Thoracic aorta (tissue), 2 donors: ENCODE data around the gene ITGAE. TPM values are rescaled to one million over a fixed set of nuclear protein-coding genes. Genes with fewer than 3 reads are reported as not detected.
A peak's percentile ranks its signal among the peaks of the same experiment; 100 is the strongest.

Experiments used
- ATAC-seq: fragments of 150-250 bp; one replicate; pipeline ENCODE4 v1.8.0; 2017; ENCODE audit warnings: low read depth; ENCODE audit not compliant: insufficient number of reproducible peaks, low FRiP score
- DNase-seq: peaks from one replicate; pipeline ENCODE4 v3.0.0-alpha.2; 2020; ENCODE audit warnings: low spot score
- H3K27ac ChIP-seq, 2 donors: fragments of 200-600 bp; sonication (generic); 1 replicate in 1 of 2; 2 replicates in 1 of 2; pipeline ENCODE4 v1.5.1; 2016; ENCODE audit warnings: mild to moderate bottlenecking in 2 of 2, moderate library complexity in 2 of 2
- H3K27me3 ChIP-seq: fragments of 200-600 bp; sonication (generic); replicated peaks from 2 replicates; pipeline ENCODE4 v1.6.0; 2016; ENCODE audit warnings: mild to moderate bottlenecking; ENCODE audit not compliant: insufficient read depth
- H3K36me3 ChIP-seq: fragments of 200-600 bp; sonication (generic); one replicate; pipeline ENCODE4 v1.5.1; 2016
- H3K4me1 ChIP-seq, 2 donors: fragments of 200-600 bp; sonication (generic); 1 replicate in 1 of 2; 2 replicates in 1 of 2; pipeline versions ENCODE4 v1.5.1 to v1.6.0; 2016; ENCODE audit warnings: low read depth in 2 of 2, mild to moderate bottlenecking in 1 of 2; ENCODE audit not compliant: control insufficient read depth in 1 of 2
- H3K4me3 ChIP-seq: fragments of 200-600 bp; sonication (generic); 2 replicates; pipeline ENCODE4 v1.5.1; 2016; ENCODE audit warnings: mild to moderate bottlenecking
- H3K9me3 ChIP-seq: fragments of 200-600 bp; sonication (generic); 2 replicates; pipeline ENCODE4 v1.5.1; 2016
- total RNA-seq, 2 donors: library from RNA; depleted of rRNA; stranded (reverse); fragments of >200 nt; gene quantifications; one replicate each; pipeline versions ENCODE4 v1.1.0 to v1.2.3, GENCODE V29; 2016
- TF ChIP-seq, protein P1 (sequence below): fragments of 200-600 bp; sonication (generic); IDR thresholded peaks from one replicate; pipeline ENCODE4 v1.5.1; 2019; ENCODE audit warnings: antibody characterized with exemption

ITGAE gene
- total RNA-seq, 2 donors from 2014 or later: 4.2 to 23.4 TPM

DNA sequence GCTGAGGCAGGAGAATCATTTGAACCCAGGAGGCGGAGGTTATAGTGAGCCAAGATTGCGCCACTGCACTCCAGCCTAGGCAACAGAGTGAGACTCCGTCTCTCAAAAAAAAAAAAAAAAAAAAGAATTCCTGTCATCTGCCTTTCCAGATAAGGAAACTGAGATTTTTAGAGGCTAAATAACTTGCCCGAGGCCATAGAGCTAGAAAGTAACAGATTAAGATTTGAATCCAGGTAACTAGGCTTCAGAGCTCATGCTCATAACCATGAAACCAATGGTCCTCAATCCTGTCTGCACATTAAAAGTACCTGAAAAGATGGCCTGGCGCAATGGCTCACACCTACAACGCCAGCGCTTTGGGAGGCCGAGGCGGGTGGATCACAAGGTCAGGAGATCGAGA lies 35.6 kb upstream of the ITGAE start:
- Histone ChIP-seq H3K9me3 (no peaks in the 10 kb centered on the region), H3K27me3 (no peaks in the 10 kb centered on the region), H3K4me3 (no peak overlapping the region), H3K4me1 (peaks cover 7 to 14% of the 10 kb centered on the region in 2 donors), H3K36me3 (peaks cover 29% of the 10 kb centered on the region), H3K27ac (no peak overlapping the region)
- ATAC-seq: no peak
- TF ChIP-seq, protein P1, sequence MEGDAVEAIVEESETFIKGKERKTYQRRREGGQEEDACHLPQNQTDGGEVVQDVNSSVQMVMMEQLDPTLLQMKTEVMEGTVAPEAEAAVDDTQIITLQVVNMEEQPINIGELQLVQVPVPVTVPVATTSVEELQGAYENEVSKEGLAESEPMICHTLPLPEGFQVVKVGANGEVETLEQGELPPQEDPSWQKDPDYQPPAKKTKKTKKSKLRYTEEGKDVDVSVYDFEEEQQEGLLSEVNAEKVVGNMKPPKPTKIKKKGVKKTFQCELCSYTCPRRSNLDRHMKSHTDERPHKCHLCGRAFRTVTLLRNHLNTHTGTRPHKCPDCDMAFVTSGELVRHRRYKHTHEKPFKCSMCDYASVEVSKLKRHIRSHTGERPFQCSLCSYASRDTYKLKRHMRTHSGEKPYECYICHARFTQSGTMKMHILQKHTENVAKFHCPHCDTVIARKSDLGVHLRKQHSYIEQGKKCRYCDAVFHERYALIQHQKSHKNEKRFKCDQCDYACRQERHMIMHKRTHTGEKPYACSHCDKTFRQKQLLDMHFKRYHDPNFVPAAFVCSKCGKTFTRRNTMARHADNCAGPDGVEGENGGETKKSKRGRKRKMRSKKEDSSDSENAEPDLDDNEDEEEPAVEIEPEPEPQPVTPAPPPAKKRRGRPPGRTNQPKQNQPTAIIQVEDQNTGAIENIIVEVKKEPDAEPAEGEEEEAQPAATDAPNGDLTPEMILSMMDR: no peak
- DNase-seq: no peak

- Histone ChIP-seq H3K36me3 (peaks cover 21% of the 10 kb centered on the region), H3K4me3 (no peak overlapping the region), H3K9me3 (no peaks in the 10 kb centered on the region), H3K27me3 (no peaks in the 10 kb centered on the region), H3K4me1 (peaks cover 7 to 14% of the 10 kb centered on the region in 2 donors), H3K27ac (no peak overlapping the region)
- DNase-seq (no peak), ATAC-seq (no peak)
- TF ChIP-seq, protein P1: no peak
These were observed 34.6 kb upstream of the ITGAE start for GRCh38 chr17:3835410-3836229.

- H3K4me1 ChIP-seq: peaks cover 7 to 14% of the 10 kb centered on the region in 2 donors
- peaks cover 15% of the 10 kb centered on the region for H3K36me3 ChIP-seq
- no peaks in the 10 kb centered on the region for H3K9me3 ChIP-seq
- H3K27ac ChIP-seq: no peak overlapping the region
- H3K27me3 ChIP-seq: no peaks in the 10 kb centered on the region
- DNase-seq (no peak), ATAC-seq (no peak)
- H3K4me3 ChIP-seq: no peak overlapping the region
- TF ChIP-seq, protein P1: no peak
These were observed 33.8 kb upstream of the ITGAE start for GRCh38 chr17:3834811-3835210.

GRCh38 chr17:3828852-3829232 lies 27.9 kb upstream of the ITGAE start:
- Histone ChIP-seq H3K27me3 (no peaks in the 10 kb centered on the region), H3K9me3 (no peaks in the 10 kb centered on the region), H3K4me1 (peaks cover 4 to 14% of the 10 kb centered on the region in 2 donors), H3K4me3 (no peak overlapping the region), H3K27ac (no peak overlapping the region), H3K36me3 (peaks cover 21% of the 10 kb centered on the region)
- ATAC-seq (no peak), DNase-seq (no peak)
- TF ChIP-seq, protein P1: no peak

GRCh38 chr17:3828151-3828851 lies 27.3 kb upstream of the ITGAE start:
- Histone ChIP-seq H3K27ac (peak overlapping the region in 1 of 2 donors; percentile 27), H3K36me3 (peaks cover 23% of the 10 kb centered on the region), H3K27me3 (no peaks in the 10 kb centered on the region), H3K9me3 (no peaks in the 10 kb centered on the region), H3K4me3 (no peak overlapping the region), H3K4me1 (peaks cover 4 to 14% of the 10 kb centered on the region in 2 donors)
- TF ChIP-seq, protein P1: no peak
- DNase-seq: no peak
- no peak for ATAC-seq
